Stomach (tissue), 9 donors: ENCODE measurements around the gene MACC1. TPM values are rescaled to one million over a fixed set of nuclear protein-coding genes. Genes with fewer than 3 reads are reported as not detected.

Experiments
- DNase-seq, 2 donors: peaks; one replicate each; pipeline versions ENCODE4 v3.0.0 to v3.0.0-alpha.2; 2013 to 2019
- H3K27ac ChIP-seq, 5 donors: fragments of 200-600 bp in 4 of 5; sonication (generic) in 4 of 5; one replicate each; pipeline ENCODE4 v1.5.1; 2013 to 2019; ENCODE audit warnings: mild to moderate bottlenecking in 1 of 5, moderate library complexity in 1 of 5
- H3K27me3 ChIP-seq, 3 donors: fragments of 200-600 bp; sonication (generic); one replicate each; pipeline ENCODE4 v1.5.1; 2017 to 2019; ENCODE audit warnings: mixed run types in 1 of 3
- H3K36me3 ChIP-seq, 4 donors: fragments of 200-600 bp; sonication (generic); 1 replicate in 3 of 4; 2 replicates in 1 of 4; pipeline ENCODE4 v1.5.1; 2016 to 2019
- H3K4me1 ChIP-seq, 4 donors: fragments of 200-600 bp; sonication (generic); one replicate each; pipeline ENCODE4 v1.5.1; 2016 to 2019
- H3K4me3 ChIP-seq, 4 donors: fragments of 200-600 bp; sonication (generic) in 3 of 4; one replicate each; pipeline ENCODE4 v1.5.1; 2016 to 2019; ENCODE audit warnings: mild to moderate bottlenecking in 1 of 4
- H3K9me3 ChIP-seq, 4 donors: fragments of 200-600 bp; sonication (generic); one replicate each; pipeline ENCODE4 v1.5.1; 2016 to 2019
- EP300 ChIP-seq: sonication (generic); formaldehyde crosslinking; IDR thresholded peaks from one replicate; pipeline ENCODE4 v1.6.1; 2017; ENCODE audit warnings: antibody characterized with exemption
- POLR2A ChIP-seq, 4 donors: fragments of 450-650 bp; IDR thresholded peaks; one replicate each; pipeline ENCODE4 v1.6.1; 2016; ENCODE audit warnings: antibody characterized with exemption in 4 of 4, control low read depth in 2 of 4, mild to moderate bottlenecking in 1 of 4, moderate library complexity in 1 of 4
- POLR2AphosphoS5 ChIP-seq, 3 donors: sonication (generic); formaldehyde crosslinking; IDR thresholded peaks; one replicate each; pipeline ENCODE4 v1.6.1; 2016; ENCODE audit warnings: antibody characterized with exemption in 3 of 3
- WGBS, 5 donors: extraction: QIAGEN DNeasy Blood & Tissue Kit in 3 of 5; methylation state at CpG; one replicate each; pipeline versions ENCODE4 v1.1.5 to v1.1.7; 2013 to 2018; 5-methylcytosine and 5-hydroxymethylcytosine counted together
- intact Hi-C: fragments of 100-400 bp; cut with DNase I; formaldehyde crosslinking; loops from one replicate; pipeline ENCODE4 v1.15.1; 2023; ENCODE audit warnings: low total_unique reads
- polyA plus RNA-seq, 3 donors: library from polyadenylated mRNA; stranded (reverse); fragments of 200-250 nt; gene quantifications; one replicate each; pipeline ENCODE4 v1.2.3, GENCODE V29; 2013
- total RNA-seq, 5 donors: library from RNA; depleted of rRNA; stranded (reverse); fragments of >200 nt; gene quantifications; one replicate each; pipeline versions ENCODE4 v1.1.0 to v1.2.3, GENCODE V29; 2014 to 2016
- TF ChIP-seq, protein P1 (sequence below), 7 experiments: fragments of 450-650 bp in 4 of 7; fragments of 200-600 bp in 3 of 7; sonication (generic) in 3 of 7; IDR thresholded peaks; one replicate each; pipeline ENCODE4 v1.5.1; 2016 to 2019; ENCODE audit warnings: antibody characterized with exemption in 7 of 7, control low read depth in 2 of 7, mild to moderate bottlenecking in 1 of 7
- donor health status: healthy with polysubstance abuse.
- donor health status: Bipolar disorder and iron deficiency.
- donor health status: healthy.

Gene MACC1
- total and polyA plus RNA-seq, 8 donors, result 0.76 to 41.7 (median 2.2) TPM; not detected in 1

GRCh38 chr7:20220293-20220761 lies 3.1 kb upstream of the MACC1 start:
- Histone ChIP-seq H3K27ac (peak overlapping the region; percentile 75 to 88 (median 78)), H3K27me3 (no peaks in the 10 kb centered on the region), H3K4me3 (no peak overlapping the region), H3K4me1 (peaks cover 6 to 42% (median 14%) of the 10 kb centered on the region in 4 donors), H3K36me3 (no peaks in the 10 kb centered on the region), H3K9me3 (no peaks in the 10 kb centered on the region)
- intact Hi-C loops, result no loop called here
- no peak for DNase-seq
- TF ChIP-seq, protein P1, sequence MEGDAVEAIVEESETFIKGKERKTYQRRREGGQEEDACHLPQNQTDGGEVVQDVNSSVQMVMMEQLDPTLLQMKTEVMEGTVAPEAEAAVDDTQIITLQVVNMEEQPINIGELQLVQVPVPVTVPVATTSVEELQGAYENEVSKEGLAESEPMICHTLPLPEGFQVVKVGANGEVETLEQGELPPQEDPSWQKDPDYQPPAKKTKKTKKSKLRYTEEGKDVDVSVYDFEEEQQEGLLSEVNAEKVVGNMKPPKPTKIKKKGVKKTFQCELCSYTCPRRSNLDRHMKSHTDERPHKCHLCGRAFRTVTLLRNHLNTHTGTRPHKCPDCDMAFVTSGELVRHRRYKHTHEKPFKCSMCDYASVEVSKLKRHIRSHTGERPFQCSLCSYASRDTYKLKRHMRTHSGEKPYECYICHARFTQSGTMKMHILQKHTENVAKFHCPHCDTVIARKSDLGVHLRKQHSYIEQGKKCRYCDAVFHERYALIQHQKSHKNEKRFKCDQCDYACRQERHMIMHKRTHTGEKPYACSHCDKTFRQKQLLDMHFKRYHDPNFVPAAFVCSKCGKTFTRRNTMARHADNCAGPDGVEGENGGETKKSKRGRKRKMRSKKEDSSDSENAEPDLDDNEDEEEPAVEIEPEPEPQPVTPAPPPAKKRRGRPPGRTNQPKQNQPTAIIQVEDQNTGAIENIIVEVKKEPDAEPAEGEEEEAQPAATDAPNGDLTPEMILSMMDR (IDR thresholded peaks at IDR 0.05), result no peak
- no peak for TF ChIP-seq POLR2AphosphoS5 (IDR thresholded peaks at IDR 0.05)
- TF ChIP-seq POLR2A (IDR thresholded peaks at IDR 0.05), result no peak
- 45 to 69% (median 52%) methylated on average over 3 of the region's 3 CpGs for WGBS, 5 donors

DNA sequence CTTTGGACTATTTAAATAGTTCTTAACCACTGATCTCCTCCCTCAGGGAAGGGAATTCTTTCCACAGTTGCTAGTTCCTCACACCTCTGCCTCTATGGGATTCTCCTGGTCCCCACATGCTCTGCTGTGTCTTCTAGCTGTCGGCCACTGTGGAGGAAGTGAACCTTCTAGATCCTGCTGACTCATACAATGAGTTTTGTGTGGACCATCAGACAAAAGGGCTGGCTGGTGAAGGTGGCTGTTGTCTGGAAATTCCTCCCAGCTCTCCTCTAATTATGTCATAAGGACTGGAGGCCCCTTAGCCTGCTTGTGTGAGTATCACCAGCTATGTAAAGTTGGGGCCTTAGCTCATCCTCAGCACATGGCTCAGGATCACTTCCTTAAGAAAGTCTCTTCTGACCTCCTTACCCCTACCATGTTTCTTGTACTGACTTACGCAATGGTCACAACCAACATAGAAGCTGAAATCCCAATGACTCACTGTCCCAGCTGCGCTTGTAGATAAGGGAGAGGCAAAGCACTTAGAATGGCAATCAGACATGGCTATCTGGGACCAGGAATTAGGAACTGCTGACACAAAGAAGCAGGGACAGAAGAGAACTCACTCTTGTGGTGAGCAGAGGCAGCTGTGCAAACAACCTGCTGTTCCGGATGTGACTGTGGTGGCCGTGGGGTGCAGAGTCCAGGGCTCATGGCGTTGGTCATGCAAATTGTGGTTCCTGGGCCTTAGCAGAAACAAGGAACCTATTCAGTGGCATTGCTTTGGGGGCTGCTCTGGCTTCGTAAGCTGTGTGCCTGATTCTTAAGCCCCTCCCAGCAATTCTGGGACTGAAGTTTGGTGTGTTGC lies 2.5 kb upstream of the MACC1 start:
- intact Hi-C loops, result no loop called here
- 30 to 44% (median 43%) methylated on average over 7 of the region's 7 CpGs for WGBS, 5 donors
- Histone ChIP-seq H3K9me3 (no peaks in the 10 kb centered on the region), H3K27ac (peak overlapping the region; percentile 75 to 88 (median 78)), H3K4me3 (no peak overlapping the region), H3K36me3 (no peaks in the 10 kb centered on the region), H3K4me1 (peaks cover 6 to 42% (median 14%) of the 10 kb centered on the region in 4 donors), H3K27me3 (no peaks in the 10 kb centered on the region)
- TF ChIP-seq POLR2A (IDR thresholded peaks at IDR 0.05) (no peak), POLR2AphosphoS5 (IDR thresholded peaks at IDR 0.05) (peak in 2 of 3 donors; percentile 92 to 95)
- TF ChIP-seq, protein P1 (IDR thresholded peaks at IDR 0.05), result no peak
- peak; percentile 84 to 93 for DNase-seq

- Histone ChIP-seq H3K9me3 (no peaks in the 10 kb centered on the region), H3K36me3 (no peaks in the 10 kb centered on the region), H3K4me1 (peaks cover 6 to 42% (median 14%) of the 10 kb centered on the region in 4 donors), H3K27ac (peak overlapping the region; percentile 75 to 88 (median 78)), H3K27me3 (no peaks in the 10 kb centered on the region), H3K4me3 (no peak overlapping the region)
- intact Hi-C loops, result no loop called here
- DNase-seq, result no peak
- TF ChIP-seq POLR2AphosphoS5 (IDR thresholded peaks at IDR 0.05) (no peak), EP300 (no peak), POLR2A (IDR thresholded peaks at IDR 0.05) (no peak)
- TF ChIP-seq, protein P1 (IDR thresholded peaks at IDR 0.05), result no peak
- 36 to 70% (median 45%) methylated on average over 3 of the region's 3 CpGs for WGBS, 5 donors
Measured at GRCh38 chr7:20219062-20219445, 1.9 kb upstream of the MACC1 start.

DNA sequence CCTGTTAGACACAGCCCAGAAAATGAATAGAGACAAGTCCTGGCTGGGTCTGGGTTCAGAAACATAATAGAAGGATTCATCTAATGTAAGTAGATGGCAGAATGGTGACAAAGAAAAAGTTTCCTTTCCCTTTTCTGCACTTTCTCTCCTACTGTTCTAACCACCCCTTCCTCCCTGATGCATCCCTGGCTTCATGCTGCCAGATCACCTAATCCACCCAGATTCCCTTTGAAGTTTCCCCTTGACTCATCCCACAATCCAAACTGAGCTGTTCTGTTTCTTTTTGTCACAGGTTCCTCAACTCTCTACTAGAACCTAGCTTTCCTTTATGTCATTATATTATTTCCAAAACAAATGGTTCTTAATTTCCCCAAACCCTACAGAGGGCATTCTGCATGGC lies 1.1 kb upstream of the MACC1 start:
- Histone ChIP-seq H3K4me1 (peaks cover 6 to 42% (median 14%) of the 10 kb centered on the region in 4 donors), H3K4me3 (no peak overlapping the region), H3K27me3 (no peaks in the 10 kb centered on the region), H3K27ac (peak overlapping the region in 4 of 5 donors; percentile 77 to 88 (median 82)), H3K36me3 (no peaks in the 10 kb centered on the region), H3K9me3 (no peaks in the 10 kb centered on the region)
- DNase-seq, result no peak
- TF ChIP-seq EP300 (no peak), POLR2AphosphoS5 (IDR thresholded peaks at IDR 0.05) (no peak), POLR2A (IDR thresholded peaks at IDR 0.05) (no peak)
- TF ChIP-seq, protein P1 (IDR thresholded peaks at IDR 0.05), result no peak
- intact Hi-C loops, result no loop called here
